Measurements from ENCODE around the gene ISX.

DNA sequence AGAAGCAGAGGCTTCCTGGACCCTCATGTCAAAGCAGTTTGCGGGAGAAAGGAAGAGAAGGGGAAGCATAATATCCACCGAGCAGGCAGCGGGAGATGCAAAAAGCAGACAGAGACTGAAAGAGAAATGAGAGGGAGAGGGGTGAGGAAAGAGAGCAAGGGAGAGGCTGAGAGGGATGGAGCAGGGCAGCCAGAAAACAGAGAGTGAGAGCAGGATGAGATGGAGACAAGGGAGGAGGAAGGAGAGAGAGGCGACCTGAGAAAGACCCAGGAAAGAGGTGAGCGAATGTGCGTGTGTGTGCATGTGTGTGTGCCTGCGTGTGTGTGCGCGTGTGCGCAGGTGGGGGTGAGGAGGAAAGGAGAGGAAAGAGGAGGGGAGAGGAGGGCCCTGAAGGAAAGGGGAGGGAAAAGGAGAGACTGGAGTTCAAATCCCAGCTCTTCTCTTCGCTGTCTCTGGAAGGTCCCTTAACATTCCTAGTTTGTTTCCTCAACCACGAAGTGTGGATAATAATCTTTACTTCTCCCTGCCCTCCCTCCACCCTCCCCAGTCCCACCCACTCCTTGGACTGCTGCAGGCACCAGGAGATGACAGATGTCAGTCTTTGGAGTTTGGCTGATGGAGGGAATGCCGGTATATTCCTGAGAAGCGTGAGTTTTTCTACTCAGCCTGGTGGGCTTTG lies 67.9 kb downstream of the ISX start:
- TF ChIP-seq, protein P1, sequence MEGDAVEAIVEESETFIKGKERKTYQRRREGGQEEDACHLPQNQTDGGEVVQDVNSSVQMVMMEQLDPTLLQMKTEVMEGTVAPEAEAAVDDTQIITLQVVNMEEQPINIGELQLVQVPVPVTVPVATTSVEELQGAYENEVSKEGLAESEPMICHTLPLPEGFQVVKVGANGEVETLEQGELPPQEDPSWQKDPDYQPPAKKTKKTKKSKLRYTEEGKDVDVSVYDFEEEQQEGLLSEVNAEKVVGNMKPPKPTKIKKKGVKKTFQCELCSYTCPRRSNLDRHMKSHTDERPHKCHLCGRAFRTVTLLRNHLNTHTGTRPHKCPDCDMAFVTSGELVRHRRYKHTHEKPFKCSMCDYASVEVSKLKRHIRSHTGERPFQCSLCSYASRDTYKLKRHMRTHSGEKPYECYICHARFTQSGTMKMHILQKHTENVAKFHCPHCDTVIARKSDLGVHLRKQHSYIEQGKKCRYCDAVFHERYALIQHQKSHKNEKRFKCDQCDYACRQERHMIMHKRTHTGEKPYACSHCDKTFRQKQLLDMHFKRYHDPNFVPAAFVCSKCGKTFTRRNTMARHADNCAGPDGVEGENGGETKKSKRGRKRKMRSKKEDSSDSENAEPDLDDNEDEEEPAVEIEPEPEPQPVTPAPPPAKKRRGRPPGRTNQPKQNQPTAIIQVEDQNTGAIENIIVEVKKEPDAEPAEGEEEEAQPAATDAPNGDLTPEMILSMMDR (IDR thresholded peaks at IDR 0.05; ENCODE audit: low read depth, low read length, poor library complexity, severe bottlenecking): no peak
- TF ChIP-seq EZH2phosphoT487 (IDR thresholded peaks at IDR 0.05; ENCODE audit: borderline replicate concordance, low read length): no peak

Data from DOHH2 (cell line).